CD4-positive, alpha-beta T cell treated with Interleukin-10 for 1 hour (primary cell): ENCODE results near the gene GAST.
"Not testable (repeated sequence)": the region's sequence is repeated elsewhere in the genome, so short reads cannot be mapped to it uniquely, and the experiment has no call there.

ENCODE experiments used
- DNase-seq: peaks from one replicate; pipeline ENCODE4 v3.0.0-alpha.2; 2020

Gene GAST, protein sequence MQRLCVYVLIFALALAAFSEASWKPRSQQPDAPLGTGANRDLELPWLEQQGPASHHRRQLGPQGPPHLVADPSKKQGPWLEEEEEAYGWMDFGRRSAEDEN

DNA sequence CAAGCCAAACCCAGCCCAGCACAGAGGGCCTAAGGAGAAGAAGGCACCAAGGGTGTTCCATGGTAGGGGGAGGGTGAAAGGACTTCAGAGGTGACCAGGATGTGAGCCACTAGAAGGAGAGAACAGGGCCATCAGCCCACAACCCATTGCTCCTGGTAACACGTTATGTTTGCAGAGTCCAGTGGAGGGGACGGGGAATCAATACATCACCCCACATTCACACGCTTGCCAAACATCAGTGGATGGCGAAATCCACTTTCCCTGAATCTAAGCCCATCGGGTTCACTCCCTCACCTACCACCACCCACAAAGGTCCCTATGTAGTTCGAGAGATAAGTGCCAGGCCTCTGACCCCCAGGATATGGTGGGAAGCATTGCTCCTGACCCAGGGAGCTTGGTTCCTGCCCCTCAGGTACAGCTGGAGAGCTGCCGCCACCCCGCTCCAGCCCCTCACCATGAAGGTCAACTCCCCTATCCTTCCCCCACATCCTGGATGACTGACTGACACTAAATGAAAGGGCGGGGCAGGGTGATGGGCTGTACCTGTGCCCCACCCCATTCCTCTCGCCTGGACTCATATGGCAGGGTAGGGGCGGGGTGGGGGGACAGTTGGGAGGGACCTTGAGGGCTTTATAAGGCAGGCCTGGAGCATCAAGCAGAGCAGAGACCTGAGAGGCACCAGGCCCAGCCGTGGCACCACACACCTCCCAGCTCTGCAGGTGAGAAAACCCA, at the start of gene GAST:
Gene GAST, plus strand, starts transcription at position 663 of the 732 bp plus-strand sequence. CDS start 3,106 bp downstream, outside the sequence.
- no peak for DNase-seq

DNA sequence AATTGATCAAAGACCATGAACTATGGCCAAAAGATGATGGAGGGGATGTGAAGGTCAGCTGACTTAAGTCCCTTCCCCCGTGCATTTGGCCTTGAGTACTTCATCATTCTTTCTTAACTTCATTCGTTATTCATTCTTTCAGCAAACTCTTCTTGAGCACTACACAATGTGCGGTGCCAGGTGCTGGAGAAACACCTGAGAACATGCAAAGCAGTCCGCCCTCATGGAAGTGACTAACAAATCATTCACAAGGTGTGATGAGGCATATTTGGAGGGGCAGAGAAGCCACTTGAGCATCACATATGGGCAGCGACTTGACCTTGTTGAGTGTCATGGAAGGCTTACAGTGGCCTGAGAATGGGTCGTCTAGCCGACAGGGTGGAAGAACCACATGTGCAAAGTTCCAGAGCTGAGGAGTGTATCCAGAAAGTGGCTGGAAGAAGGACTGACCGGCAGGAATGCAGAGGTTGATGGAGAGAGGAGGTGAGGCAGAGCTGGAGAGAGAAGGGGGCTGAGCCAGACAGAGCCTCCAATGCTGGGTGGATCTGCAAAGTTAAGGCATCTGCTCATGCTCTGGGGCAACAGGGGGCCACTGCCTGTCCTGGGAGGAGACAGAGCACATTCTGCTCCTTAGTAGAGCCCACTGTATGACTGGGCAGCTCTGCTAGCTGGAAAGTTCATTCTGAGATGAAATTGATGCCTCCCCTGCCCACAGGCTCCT, 48.5 kb upstream of the GAST start:
- DNase-seq: no peak

DNA sequence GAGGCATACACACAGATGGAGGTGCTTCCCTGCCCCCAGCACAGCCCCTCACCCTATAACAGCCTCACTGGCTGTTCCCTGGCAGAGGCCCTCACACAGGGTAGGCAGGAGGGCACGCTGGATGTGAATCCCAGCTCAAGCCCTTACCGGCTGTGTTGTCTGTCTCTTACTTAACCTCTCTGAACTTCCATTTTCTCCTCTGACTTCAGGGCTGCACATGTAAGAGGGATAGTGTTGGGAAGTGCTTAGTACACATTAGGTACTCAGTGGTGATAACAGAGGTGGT, 48.0 kb upstream of the GAST start:
- DNase-seq: no peak

DNA sequence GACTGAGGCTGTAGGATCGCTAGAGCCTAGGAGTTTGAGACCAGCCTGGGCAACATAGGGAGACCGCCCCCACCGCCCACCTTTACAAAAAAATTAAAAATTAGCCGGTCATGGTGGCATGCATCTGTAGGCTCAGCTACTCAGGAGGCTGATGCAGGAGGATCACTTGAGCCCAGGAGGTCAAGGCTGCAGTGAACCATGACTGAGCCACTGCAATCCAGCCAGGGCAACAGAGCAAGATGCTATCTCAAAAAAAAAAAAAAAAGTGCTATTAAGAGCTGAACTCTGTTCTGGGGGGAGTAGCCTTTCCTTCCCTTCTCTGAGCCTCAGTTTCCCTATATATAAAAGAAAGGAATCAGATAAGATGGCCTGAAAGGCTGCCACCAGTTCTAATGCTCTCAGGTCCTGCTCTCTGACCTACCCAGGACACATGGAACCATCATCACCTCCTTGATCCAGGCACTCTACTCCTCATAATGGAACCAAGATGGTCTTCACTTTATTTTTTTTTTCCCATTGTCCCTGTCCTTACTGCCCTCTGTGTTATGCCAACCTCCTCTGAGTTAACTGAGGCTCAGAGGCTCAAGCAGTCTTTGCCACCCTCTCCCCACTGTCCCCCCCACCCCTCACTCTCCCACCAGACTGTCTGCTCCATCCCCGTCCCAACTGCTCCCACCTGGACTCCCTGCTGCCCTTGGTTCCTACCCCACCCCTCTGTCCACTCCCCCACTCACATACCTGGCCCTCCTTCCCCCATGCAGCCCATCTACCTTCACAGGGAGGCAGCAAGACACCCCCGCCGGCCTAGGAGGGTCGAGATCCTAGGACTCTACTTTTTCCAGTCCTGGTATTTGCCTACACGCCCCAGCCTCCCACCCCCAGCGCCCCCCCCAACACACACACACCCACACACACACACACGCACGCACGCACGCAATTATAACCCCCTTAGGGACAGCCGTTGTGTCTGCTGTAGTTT, 47.3 kb upstream of the GAST start:
- DNase-seq: no peak

DNA sequence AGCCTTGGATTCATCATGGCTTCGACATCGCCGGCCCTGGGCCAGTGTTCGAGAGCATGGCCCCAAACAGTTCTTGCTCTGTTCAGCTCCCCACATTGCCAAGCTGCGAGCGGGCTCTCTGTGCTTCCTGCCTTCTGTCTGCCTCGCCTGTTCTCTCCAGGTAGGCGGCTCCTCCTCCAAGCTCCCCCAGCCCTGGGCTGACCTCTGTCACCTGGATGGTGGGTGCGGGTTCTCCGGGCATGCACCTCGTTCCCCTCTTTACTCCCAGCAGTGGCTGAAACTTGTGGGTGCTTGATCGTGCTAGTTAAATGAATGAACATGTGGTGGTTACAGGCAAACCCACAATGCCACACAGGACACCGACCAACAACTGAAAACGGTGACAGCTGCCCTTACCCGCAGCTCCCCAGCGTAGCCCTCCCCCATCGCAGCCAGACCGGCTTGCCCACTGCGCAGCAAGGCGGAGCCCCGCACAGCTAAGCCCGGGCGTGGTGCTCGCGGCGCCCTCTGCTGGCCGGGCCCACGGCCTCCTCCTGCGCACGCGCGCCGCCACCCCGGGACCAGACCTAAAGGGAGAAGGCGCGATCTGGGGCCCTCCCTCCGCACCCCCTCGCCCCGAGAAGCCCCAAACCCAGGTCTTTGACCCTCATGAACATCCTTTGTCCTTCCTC, 46.4 kb upstream of the GAST start:
- peak; percentile 91 for DNase-seq

DNA sequence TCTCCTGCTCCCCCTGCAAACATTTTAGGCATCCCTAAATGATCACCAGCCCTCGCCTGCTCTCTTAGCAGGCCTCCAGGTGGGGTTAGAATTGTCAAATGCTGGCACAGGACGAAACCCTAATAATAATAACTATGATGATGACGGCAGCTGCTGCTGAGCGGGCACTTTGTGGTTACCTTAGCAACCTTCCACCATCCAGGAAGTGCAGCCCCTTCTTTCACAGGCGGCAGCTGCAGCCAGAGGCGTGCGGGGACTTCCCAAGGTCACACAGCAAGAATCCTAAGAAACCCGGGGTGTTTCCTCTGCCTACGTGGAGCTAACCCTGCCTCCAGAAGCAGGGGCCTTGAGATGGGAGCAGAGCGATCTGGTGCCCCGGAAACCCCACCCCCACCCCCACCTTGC, 45.9 kb upstream of the GAST start:
- DNase-seq: peak; percentile 91

DNA sequence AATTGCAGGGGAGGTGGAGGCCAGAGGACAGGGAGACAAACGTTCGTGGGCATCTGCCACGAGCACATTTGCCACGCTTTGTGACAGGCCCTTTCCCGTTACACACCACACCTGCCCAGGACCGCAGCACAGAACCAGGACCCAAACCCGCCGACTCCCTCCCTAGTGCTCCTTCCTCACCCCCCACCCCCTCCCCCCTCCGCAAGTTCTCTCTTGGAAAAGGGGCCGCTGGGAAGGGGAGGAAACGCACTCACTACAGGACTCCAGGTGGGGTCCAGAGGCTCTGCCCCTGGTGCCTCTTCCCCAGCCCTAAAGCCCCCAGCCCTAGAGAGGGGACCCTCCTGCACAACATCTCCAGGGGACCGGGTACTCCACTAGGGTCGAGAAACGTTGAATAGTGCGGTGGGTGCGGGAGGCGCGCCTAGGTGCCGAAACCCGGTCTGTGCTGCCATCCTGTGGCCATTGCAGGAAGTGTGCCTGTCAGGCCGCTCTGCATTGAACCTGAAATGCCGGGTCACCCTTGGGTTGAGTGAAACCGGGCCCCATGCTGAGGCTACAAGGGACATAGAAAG, 45.3 kb upstream of the GAST start:
- DNase-seq: peak; percentile 91

DNA sequence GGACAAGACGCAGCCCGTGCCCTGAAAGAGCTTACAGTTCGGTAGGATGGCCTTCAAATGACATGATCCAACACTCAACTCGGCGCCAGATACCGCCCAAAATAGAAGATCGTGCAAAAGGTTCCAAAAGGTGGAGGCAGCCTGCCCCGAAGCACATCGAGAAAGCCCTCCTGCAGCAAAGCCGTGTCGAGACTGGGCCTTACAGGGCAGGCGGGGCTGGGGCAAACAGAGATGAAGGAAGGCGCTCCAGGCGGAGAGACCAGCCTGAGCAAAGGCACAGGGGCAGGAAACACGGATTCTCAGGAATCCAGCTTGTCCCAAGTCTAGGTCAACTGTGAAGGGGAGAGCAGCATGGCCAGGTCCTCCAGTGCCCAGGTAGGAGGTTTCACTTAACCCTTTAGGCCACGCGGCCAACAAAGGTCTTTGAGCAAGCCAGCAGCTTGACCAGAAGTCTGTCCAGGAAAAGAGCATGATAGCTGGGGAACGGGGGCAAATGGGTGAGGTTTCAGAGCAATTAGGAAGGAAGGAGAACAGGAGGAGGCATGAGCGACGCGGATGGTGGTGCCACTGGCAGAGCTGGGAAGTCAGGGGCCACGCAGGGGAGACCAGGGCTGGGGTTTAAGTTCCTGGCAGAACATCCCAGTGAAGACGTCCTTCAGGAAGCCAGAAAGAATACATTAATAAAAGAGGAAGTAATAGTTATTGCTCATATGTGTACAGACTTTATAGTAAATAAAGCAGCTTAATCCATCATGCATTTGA, 44.7 kb upstream of the GAST start:
- DNase-seq: no peak

DNA sequence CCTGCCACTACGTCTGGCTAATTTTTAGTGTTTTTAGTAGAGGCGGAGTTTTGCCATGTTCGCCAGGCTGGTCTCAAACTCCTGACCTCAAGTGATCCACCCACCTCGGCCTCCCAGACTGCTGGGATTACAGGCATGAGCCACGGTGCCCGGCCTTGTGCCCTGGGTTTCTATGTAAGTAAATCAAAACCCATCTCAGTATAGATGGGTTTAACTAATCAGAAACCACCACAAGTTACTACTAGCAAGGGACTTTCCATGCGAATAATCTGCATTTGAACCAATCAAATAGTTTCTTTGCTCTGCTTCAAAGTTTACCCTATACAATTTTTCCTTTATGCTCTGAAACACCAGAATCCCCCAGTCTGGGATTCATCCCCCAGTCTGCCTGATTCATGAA, 40.0 kb upstream of the GAST start:
- DNase-seq: no peak

DNA sequence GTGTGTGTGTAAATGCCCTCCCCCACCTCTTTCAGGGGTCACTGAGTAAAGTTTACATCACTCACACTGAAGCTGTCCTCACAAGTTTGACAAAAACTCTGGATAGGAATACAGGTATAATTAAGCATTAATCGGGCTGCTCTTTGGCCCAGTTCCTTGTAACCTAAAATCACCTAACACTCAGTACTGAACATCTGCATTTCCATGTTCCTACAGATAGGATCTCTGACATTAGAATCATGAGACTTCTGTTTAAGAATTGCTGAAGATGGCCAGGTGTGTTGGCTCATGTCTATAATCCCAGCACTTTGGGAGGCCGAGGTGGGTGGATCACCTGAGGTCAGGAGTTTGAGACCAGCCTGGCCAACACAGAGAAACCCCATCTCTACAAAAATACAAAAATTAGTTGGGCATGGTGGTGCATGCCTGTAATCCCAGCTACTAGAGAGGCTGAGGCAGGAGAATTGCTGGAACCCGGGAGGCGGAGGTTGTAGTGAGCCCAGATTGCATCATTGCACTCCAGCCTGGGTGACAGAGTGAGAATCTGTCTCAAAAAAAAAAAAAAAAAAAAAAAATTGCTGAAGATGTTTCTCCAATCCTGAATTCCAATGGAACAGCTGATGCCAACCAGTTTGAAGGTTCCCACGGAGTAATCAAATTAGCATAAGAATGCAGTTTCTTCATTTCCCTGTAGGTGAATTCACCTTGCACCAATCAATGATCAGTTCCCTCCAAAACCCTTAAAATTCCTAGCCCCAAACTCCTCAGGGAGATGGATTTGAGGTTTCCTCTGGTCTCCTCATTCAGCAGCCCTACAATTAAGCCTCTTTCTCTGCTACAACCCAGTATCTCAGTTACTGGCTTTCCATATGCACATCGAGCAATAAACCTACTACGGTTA, 36.7 kb upstream of the GAST start:
- DNase-seq: not testable (repeated sequence)

DNA sequence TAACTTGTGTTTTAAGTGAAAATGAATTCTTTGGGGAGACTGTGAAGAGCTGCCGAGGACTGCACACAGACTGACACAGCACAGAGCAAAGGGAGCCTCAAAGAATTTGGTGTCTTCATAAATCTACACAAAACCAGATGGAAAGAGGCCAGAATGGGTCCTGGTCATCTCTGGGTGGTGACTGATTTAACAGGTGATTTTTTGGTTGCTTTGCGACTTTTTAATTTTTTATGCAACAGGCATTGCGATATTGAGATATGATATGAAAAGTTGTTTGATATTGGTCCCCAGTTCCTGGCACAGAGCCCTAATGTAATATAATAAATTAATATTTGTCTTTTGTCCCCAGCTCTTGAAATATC, 36.1 kb upstream of the GAST start:
- no peak for DNase-seq

DNA sequence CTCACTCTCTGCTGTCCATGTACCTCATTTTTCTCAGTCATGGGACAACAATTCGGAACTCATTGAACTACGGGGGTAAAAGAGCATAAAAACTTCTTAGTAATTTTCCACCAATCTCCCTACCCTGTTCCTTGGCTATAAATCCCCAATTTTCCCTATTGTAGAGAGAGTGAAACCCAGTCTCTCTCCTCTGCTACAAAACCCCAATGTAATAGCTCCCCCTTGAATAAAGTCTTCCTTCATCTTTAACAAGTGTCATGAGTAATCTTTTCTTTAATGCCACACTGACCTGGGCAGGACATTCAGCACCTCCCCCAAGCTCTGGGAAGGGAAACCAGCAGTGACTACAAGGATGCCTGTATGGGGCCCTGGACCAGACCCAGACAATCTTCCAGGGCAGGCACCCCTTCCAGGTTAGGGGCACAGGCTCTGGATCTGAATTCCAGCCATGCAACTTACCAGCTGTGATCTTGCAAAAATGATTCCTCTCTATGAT, 33.7 kb upstream of the GAST start:
- no peak for DNase-seq

DNA sequence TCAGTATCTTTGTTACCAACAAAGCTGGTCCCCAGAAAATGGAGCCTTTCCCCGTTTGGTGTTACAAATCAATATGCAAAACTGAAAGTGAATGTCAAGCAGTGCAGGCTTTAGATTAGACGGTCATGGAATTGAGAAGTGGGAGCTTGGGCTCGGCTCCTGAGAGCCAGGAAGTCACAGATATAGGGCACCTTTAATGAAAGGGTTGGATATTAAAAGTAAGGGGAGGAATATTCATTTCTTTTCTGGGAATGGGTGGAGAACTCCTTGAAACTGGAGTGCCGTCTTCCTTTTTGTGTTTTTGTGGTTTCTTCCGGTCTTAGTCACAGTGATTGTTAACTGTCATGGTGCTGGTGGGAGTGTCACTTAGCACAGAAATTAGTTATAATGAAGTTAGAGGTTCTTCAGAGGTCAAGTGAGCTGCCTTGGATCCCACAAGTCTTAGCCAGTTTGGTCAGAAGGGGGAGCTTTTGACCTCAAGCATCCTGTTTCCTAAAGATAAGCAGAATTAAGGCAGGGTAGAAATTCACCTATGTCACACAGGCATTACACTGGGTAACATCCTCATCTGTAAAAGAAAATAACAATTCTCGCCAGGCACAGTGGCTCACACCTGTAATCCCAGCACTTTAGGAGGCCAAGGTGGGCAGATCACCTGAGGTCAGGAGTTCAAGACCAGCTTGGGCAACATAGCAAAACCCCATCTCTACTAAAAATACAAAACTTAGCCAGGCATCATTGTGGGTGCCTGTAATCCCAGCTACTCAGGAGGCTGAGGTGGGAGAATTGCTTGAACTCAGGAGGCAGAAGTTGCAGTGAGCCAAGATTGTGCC, 33.0 kb upstream of the GAST start:
- peak; percentile 89 for DNase-seq

DNA sequence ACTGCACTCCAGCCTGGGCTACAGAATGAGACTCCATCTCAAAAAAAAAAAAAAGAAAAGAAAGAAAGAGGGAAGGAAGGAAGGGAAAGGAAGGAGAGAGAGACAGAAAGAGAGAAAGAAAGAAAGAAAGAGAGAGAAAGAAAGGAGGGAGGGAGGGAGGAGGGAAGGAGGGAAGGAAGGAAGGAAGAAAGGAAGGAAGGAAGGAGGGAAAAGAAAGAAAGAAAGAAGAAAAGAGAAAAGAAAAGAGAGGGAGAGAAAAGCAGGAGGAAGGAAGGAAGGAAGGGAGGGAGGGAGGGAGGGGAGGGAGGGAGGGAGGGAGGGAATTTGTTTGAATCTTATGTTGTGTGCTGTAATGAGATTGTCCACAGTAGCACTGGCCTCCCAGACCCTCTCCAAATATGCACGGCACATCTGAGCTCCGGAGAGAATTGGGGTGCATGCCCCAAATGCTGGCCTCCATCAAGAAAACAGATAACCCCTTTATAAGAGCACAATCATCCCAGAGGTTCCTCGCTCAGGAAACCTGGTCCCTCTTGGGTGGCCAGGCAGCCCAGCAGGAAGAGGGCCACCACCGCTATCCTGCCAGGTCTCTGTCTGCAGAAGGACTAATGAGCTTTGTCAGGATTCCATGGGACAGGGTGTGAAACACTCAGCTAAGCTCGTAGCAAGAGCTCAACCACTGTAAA, 32.2 kb upstream of the GAST start:
- DNase-seq: no peak

DNA sequence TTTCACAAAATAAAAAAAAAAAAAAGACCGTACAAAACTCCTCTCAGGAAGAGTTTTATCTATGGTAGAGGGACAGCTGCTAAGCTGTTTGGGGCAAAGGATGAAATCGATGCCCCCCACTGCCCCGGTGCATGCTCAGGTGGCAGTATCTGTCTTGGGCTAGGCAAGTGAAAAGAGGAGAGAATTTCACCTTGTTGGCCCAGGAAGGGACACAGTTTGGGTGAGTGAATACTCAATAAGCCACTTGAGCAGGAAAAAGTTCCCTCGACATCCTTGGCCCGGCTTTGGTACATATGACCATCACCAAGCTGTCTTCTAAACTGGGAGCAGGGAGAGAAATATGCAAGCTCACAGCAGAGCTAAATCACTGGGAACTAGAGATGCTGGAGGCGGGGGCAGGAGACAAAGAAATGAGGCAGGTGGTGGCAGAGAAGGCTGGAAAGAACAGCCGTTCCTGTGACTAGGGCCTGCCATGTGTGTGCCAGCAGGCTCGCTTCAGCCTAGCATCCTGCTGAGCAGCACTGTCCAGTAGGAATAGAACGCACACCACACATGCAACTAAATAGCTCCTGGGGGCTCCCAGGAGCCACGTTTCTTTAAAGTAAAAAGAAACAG, 31.6 kb upstream of the GAST start:
- DNase-seq: no peak

DNA sequence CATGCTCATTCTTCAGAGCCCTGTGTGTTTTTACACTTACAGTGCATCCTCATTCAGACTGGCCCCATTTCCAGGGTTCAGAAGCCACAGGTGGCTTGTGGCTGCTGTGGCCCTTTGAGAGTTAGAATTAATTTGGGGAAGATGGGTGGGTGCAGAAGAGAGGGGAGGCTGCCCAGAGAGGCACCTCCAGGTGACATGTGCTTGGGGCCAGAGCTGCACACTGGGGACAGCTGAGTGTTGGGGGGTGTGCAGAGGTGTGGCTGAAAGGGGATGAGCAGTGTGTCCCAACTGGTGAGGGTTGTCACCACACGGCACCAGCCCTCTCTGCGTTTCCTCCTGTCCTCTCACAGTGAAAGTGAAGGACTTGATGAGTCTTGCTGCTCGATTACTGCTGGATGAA, 30.4 kb upstream of the GAST start:
- DNase-seq: no peak

DNA sequence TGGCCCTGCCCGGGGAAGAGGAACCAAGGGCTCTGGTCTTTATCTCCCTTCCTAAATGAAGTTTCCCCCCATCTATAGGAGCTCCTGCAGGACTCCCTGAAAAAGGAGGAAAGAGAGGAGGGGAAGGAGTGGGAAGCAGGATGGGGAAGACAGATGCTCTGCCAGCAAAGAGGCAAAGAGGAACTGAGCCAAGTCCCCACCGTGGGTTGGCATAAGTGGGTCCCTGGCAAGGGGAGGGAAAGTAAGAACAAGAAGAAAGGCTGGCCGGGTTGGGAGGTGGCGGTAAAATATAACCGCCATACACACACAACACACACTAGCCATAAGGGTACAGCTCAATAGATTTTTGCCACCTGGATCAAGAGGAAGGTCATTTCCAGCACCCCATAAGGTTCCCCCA, 29.5 kb upstream of the GAST start:
- no peak for DNase-seq

DNA sequence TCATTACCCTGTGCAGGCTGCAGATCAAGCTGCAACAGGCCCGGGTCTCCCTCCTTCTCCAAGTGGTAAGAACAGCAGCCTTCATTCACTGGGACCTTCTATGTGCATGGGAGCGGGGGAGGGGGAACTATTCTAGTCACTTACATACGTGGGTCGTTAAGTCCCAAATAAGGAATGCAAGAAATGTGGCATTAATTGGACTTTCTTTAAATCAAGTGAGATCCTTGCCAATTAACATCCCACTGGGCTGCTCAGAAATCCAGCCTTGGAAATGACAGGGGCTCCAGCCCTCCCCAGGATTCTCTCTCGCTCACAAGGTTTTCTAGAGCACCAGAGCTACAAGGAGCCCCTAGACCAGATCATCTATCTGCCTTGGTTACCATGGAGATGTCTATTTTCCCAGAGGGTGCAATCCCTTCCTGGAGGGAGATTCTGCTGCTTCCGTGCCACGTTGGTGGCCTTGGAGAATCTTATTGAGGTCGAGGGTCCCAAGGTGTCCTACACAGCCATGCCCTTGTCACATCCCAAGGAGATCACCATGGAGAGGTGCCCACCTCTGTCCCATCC, 28.6 kb upstream of the GAST start:
- DNase-seq: no peak
